Common myeloid progenitor, CD34-positive (primary cell): ENCODE measurements around the gene ADARB2.

Source experiments
- CTCF ChIA-PET: fragments of 350-600 bp; sonication (Branson Sonifier 250); formaldehyde crosslinking; loops from one replicate; lab custom pipeline; 2021; ENCODE audit warnings: antibody characterized with exemption; lab: Charles Lee
- POLR2A ChIA-PET: fragments of 350-600 bp; sonication (Branson Sonifier 250); formaldehyde crosslinking; loops from one replicate; lab custom pipeline; 2021; ENCODE audit warnings: antibody characterized with exemption; lab: Charles Lee
- DNase-seq, 3 donors: peaks; one replicate each; pipeline versions ENCODE4 v3.0.0 to v3.0.0-alpha.2; 2013
- H3K27ac ChIP-seq, 2 experiments: 1 replicate in 1 of 2; 2 replicates in 1 of 2; pipeline ENCODE4 v1.7.0; 2013; ENCODE audit warnings: inconsistent platforms in 2 of 2, low read length in 2 of 2, mild to moderate bottlenecking in 2 of 2, low read depth in 1 of 2, moderate library complexity in 1 of 2; ENCODE audit not compliant: severe bottlenecking in 2 of 2, insufficient read depth in 1 of 2, poor library complexity in 1 of 2
- H3K27me3 ChIP-seq, 5 experiments: replicated peaks in 2 of 5; 1 replicate in 3 of 5; 2 replicates in 2 of 5; pipeline versions ENCODE4 v1.6.1 to v1.7.0; 2013; ENCODE audit warnings: low read length in 4 of 5, mild to moderate bottlenecking in 2 of 5, moderate library complexity in 2 of 5, inconsistent platforms in 1 of 5; ENCODE audit not compliant: insufficient read depth in 5 of 5, control insufficient read depth in 4 of 5
- H3K36me3 ChIP-seq, 4 experiments: 1 replicate in 2 of 4; 2 replicates in 2 of 4; pipeline versions ENCODE4 v1.6.1 to v1.7.0; 2013; ENCODE audit warnings: low read length in 3 of 4, control low read depth in 1 of 4, mild to moderate bottlenecking in 1 of 4; ENCODE audit not compliant: control insufficient read depth in 4 of 4, insufficient read depth in 4 of 4
- H3K4me1 ChIP-seq, 4 experiments: 1 replicate in 3 of 4; 2 replicates in 1 of 4; pipeline versions ENCODE4 v1.6.1 to v1.7.1; 2013; ENCODE audit warnings: low read length in 3 of 4, mild to moderate bottlenecking in 3 of 4, control low read depth in 1 of 4, inconsistent platforms in 1 of 4, moderate library complexity in 1 of 4; ENCODE audit not compliant: control insufficient read depth in 4 of 4, insufficient read depth in 4 of 4; ENCODE audit errors: control extremely low read depth in 1 of 4
- H3K4me3 ChIP-seq, 7 experiments: 1 replicate in 4 of 7; 2 replicates in 3 of 7; pipeline versions ENCODE4 v1.5.1 to v1.7.0; 2013; ENCODE audit warnings: mild to moderate bottlenecking in 7 of 7, low read length in 6 of 7, moderate library complexity in 6 of 7, inconsistent platforms in 2 of 7, low read depth in 2 of 7, control low read depth in 1 of 7; ENCODE audit not compliant: insufficient read depth in 4 of 7, control insufficient read depth in 1 of 7; ENCODE audit errors: extremely low read depth in 1 of 7
- H3K9me3 ChIP-seq, 5 experiments: 1 replicate in 4 of 5; 2 replicates in 1 of 5; pipeline versions ENCODE4 v1.6.1 to v1.7.1; 2013; ENCODE audit warnings: low read length in 4 of 5, mild to moderate bottlenecking in 2 of 5, inconsistent platforms in 1 of 5, low read depth in 1 of 5, moderate library complexity in 1 of 5; ENCODE audit not compliant: control insufficient read depth in 4 of 5, insufficient read depth in 2 of 5; ENCODE audit errors: control extremely low read depth in 1 of 5
- whole genome bisulfite sequencing: methylation state at CpG from one replicate; pipeline ENCODE4 v1.1.5; 2013; ENCODE audit not compliant: insufficient coverage; 5-methylcytosine and 5-hydroxymethylcytosine counted together

Gene ADARB2

DNA sequence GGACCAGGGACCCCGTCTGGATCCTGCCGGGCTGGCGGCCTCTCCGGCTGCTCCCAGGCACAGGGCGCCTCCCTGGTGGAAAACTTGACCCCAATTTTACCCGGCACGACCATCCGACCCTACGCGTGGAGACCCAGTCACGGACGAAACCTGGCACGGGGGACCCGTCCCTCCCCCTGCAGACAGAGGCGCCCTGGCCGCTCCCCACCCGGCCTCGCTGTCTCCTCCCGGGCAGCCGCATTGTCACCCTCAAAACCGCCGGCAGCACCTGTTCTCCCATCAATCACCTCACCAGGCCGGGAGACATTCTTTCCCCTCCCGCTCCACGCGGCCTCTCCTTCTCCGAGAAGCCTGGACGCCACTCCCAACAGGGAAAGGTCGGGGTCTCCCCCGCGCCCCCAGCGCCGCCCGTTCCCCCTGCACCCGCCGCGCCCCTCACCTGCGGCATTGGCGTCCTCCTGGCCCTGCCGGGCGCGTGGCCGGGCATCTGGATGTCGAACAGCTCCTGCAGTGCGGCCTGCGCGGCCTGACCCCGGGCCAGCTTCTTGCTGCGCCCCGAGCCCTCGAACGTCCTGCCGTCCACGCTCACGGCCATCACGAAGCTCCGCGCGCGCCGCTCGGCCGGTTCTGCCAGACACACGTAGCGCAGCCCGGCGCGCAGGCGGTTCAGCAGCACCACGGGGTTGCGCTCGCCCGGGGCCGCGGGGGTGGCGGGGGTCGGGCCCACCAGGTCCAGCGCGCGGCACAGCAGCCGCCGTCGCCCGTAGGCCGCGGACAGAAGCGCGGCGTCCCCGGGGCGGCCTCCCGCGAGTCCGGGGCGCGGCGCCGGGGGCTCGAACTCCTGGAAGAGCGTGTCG is 374.5 kb downstream of the ADARB2 start:
- no peaks in the 10 kb centered on the region for H3K36me3 ChIP-seq
- H3K27ac ChIP-seq, result no peak overlapping the region
- H3K4me1 ChIP-seq, result no peaks in the 10 kb centered on the region
- WGBS, result 50% methylated on average over 90 of the region's 101 CpGs
- H3K27me3 ChIP-seq, result peaks cover 2 to 69% (median 31%) of the 10 kb centered on the region in 5 experiments
- ChIA-PET CTCF (no interaction called here), POLR2A (no interaction called here)
- DNase-seq, result no peak
- H3K9me3 ChIP-seq, result no peaks in the 10 kb centered on the region
- no peak overlapping the region for H3K4me3 ChIP-seq

DNA sequence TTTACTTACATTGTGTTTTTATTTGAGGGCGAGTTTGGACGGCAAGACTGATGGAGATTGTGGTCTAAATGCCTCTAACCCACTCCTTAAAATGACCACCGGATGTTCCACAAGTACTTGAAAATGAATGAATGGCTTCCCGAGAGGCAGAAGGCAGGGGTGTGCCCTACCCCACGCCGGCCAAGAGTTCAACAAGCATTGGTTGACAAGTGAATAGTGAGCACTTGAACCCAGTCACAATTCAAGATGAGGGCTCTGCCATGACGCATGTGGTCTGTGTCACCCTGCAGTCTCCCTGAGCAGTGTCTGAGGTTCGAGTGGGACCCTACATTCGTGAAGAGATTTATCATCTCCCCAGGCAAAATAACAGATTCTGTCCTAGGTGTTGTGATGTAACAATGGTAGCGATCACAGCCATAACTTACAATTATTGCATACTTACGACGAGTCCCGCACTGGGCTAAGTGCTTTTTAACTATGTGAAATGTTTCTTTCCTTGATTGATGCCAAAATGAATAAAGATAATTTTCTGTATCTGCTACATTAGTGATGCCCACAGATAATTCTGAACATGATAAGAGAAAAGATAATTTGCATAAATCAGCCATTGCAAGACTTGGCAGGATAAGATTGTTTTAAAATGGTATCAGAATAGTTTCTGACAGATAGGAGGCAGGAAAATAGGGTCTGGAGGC is 375.8 kb downstream of the ADARB2 start:
- 81% methylated on average over 11 of the region's 13 CpGs for WGBS
- no peak for DNase-seq
- Histone ChIP-seq H3K36me3 (no peaks in the 10 kb centered on the region), H3K27me3 (peaks cover 2 to 74% (median 33%) of the 10 kb centered on the region in 5 experiments), H3K4me1 (no peaks in the 10 kb centered on the region), H3K4me3 (no peak overlapping the region), H3K27ac (no peak overlapping the region), H3K9me3 (no peaks in the 10 kb centered on the region)
- CTCF ChIA-PET, result no interaction called here
- POLR2A ChIA-PET, result no interaction called here

DNA sequence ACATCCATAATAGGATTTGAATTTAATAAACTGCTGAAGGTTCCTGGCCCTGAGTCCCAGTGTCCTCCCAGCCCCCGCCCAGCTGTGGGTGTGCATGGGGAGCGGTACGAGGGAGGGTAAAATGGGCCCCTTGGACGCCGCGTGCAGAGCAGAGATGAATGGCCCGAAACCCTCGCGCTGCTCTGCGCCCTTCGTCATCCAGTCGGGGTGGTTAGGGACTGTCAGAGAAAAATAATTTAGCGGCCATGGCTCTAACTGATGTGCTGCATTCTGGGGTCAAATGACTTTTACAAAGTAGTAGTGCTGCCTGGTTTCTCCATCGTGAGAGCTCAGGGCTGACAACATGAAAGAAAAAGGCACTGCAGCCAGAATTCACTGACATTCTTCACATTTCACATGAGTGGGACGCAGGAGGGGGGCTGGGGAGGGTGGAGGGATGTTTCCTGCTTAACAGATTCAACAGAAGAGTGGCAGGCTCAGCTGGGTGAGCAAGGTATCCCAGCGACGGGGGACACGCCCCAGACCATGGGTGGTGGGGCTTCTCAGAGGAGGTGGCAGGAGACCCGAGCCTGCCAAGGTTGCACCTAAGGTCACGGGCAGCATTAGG is 376.7 kb downstream of the ADARB2 start:
- Histone ChIP-seq H3K36me3 (no peaks in the 10 kb centered on the region), H3K4me1 (no peaks in the 10 kb centered on the region), H3K27me3 (peaks cover 2 to 72% (median 34%) of the 10 kb centered on the region in 5 experiments), H3K9me3 (no peaks in the 10 kb centered on the region), H3K27ac (no peak overlapping the region), H3K4me3 (no peak overlapping the region)
- ChIA-PET POLR2A (no interaction called here), CTCF (no interaction called here)
- DNase-seq, result no peak
- 68% methylated on average over 17 of the region's 20 CpGs for WGBS

DNA sequence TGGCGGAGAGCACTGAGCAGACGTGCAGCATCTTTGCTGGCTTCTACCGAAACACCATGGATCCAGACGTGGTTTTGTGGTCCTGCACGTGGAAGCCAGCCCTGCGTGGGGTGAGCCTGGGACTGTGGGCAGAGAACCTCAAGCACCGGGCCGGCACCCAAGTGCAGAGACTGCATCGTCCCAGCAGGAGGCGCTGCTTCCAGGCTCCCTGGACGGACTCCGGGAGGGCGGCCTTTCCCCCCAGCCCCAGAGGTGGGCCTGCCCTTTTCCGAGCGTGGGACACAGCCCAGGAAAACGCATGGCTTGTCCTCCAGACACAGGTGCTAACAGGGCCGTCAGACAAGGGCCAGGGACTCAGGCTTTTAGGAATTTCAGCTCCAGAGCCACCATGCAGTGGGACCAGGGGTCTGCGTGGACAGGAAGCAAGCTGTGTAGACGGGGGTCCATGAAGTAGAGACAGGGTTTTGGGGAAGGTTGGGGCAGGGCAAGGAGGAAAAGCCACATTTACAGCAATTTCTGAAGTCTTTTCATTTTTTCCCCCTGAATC is 377.2 kb downstream of the ADARB2 start:
- H3K9me3 ChIP-seq, result no peaks in the 10 kb centered on the region
- no peak overlapping the region for H3K27ac ChIP-seq
- 62% methylated on average over 17 of the region's 19 CpGs for WGBS

GRCh38 chr10:1359626-1359955 is 377.7 kb downstream of the ADARB2 start:
- POLR2A ChIA-PET, result no interaction called here
- H3K9me3 ChIP-seq, result no peaks in the 10 kb centered on the region
- no peaks in the 10 kb centered on the region for H3K4me1 ChIP-seq

More for the DNA sequence above, 377.2 kb downstream of the ADARB2 start:
- no peak for DNase-seq
- Histone ChIP-seq H3K27me3 (peaks cover 2 to 76% (median 31%) of the 10 kb centered on the region in 5 experiments), H3K4me3 (no peak overlapping the region), H3K36me3 (no peaks in the 10 kb centered on the region), H3K4me1 (no peaks in the 10 kb centered on the region)
- POLR2A ChIA-PET, result no interaction called here
- CTCF ChIA-PET, result no interaction called here

DNA sequence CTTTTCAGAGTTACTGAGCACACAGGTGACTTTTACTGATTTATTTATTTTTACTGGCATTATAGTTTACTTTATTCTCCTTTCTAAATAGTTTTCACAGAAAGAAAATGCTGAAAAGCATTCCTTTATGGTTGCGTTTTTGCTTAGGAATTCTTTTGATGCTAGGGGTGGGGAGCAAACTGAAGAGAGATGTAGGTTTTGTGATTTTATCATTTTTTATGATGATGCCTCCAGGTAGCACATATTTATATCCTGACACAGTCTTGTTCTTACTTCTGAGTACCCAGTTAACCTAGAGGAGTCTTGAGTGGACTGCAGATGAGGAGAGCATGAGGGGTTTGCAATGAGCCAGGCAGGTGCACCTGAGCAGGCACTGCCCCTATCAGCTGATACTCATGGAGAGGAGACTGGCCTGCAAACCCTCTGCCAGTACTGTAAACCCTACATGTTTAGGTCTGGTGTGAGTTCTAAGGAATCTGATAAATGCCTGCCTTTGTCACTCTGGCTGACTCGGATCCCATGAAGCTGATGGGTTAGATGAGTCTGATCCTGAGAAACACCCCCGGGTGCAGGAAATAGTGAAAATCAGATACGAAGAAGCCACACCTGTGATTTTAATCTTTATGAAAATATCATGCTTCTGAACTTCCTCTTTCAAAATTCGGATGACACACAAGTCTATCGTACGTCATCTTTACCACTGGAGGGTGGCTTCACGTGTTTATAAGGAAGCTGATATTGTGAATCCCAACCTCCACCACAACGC is 378.3 kb downstream of the ADARB2 start:
- Histone ChIP-seq H3K27ac (no peak overlapping the region), H3K36me3 (no peaks in the 10 kb centered on the region), H3K4me1 (no peaks in the 10 kb centered on the region), H3K9me3 (no peaks in the 10 kb centered on the region), H3K27me3 (peaks cover 0 to 78% (median 30%) of the 10 kb centered on the region in 5 experiments), H3K4me3 (no peak overlapping the region)
- peak; percentile 32 to 59 (median 44) for DNase-seq
- POLR2A ChIA-PET, result no interaction called here
- CTCF ChIA-PET, result interaction anchor here (0.7 kb wide), 1 partner anchor 10 kb away, joined by 3 read pairs; no protein-coding TSS in a partner anchor
- 67% methylated on average over 3 of the region's 9 CpGs for WGBS

More at GRCh38 chr10:1359626-1359955, 377.7 kb downstream of the ADARB2 start:
- Histone ChIP-seq H3K4me3 (no peak overlapping the region), H3K27me3 (peaks cover under 1 to 80% (median 30%) of the 10 kb centered on the region in 5 experiments), H3K27ac (no peak overlapping the region), H3K36me3 (no peaks in the 10 kb centered on the region)
- WGBS, result 90% methylated on average over 12 of the region's 12 CpGs
- CTCF ChIA-PET, result interaction anchor here (0.7 kb wide), 1 partner anchor 9 kb away, joined by 3 read pairs; no protein-coding TSS in a partner anchor
- no peak for DNase-seq
